Ammon's horn (tissue), 1 donor: ENCODE measurements around the gene CDH2.

Experiments
- DNase-seq: peaks from one replicate; pipeline ENCODE4 v3.0.0-alpha.2; 2016; ENCODE audit warnings: low spot score

Gene CDH2

DNA sequence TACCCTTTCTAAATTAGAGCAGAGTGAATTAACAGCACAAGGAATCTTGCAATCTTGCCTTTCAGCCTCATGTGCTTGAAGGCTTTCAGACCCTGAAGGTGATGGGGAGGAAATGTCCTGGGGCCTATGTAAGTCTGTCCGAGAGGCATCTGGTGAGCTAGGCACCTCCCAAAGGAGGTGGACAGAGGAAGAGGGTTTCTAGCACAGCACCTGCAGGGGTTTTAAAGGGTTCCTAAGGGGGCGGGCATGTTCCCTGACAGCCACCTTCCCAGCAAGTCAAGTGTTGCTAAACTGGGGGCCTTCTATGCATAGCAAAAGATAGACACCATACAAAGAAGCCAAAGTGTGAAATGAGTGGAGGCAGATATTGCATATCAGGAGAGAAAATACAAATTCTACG lies 88.5 kb downstream of the CDH2 start:
- DNase-seq, result no peak

- DNase-seq, result peak; percentile 69
These were observed 90.0 kb downstream of the CDH2 start for GRCh38 chr18:28086670-28087552.

- DNase-seq, result no peak
These were observed 95.4 kb downstream of the CDH2 start for GRCh38 chr18:28081516-28081915.

DNA sequence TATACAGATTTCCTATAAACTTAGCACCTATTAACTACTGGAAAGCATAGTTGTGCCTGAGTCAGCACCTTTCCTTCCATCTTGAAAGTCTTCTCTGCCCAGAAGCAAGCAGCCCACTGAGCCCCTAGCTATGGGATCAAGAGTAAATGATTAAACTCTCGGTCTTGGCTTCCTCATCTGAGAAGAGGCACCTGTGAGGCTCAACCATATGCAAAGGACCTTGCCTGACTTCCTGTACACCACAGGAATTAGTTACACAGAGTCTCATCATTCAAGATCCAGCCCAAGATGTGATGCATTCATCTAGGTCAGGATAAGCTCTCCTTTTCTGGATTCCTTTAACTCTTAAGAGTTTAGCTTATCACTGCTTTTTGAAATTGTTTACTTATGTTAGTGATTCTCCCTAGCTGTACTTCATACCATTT lies 96.0 kb downstream of the CDH2 start:
- no peak for DNase-seq

DNA sequence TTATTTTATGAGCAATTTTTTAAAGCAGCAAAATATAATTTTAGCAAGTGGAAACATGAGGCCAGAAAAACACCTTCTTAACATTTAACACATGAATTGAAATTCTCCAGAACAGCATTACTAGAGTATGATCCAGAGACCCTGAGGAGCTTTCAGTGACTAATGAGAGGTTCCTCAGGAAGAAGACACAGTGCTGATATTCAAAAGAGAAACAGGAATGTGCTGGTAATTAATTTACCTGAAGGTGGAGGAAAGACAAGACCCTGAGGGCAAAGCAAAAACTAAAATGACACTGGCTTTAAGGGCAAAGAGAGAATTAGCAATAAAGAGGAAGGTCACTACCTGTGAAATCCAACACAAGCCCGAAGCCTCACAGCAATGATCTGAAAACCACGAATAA lies 97.0 kb downstream of the CDH2 start:
- no peak for DNase-seq

GRCh38 chr18:28078849-28079248 lies 98.1 kb downstream of the CDH2 start:
- no peak for DNase-seq

DNA sequence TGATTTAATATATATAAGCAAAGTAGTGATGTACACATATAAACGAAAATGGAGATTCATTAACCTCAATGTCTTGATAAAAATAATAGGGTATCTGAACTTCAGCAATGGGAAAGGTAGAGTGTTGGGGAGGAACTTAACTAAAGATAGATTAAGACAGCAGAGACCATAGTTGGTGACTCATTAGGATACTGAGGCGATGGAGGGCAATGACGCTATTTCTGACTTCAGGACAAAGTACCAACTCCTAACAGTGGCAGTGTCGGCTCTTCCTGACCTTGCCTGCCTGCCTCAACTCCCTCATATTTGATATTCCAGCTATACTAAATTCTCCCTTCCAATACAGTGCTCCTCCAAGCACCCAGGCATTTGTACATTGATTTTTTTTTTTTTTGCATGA lies 98.6 kb downstream of the CDH2 start:
- DNase-seq, result no peak

DNA sequence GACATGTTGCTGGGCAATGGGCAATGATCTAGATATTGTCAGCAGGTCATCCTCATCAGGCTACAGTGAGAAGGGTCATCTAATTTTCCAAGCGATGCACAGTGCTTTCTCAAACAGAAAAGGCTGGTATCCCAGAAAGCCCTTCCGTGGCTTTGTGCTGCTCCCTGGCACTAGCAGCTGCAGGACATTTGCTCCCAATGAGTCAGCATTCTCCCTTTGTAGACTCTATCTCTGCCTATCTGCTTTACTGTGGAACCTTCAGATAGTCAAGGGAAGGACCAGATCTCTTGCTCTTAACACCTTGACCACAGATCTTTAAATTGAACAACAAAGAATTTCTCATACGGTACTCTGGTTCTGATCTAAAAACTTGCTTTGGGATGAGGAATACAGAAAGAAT lies 101.4 kb downstream of the CDH2 start:
- peak; percentile 36 for DNase-seq

DNA sequence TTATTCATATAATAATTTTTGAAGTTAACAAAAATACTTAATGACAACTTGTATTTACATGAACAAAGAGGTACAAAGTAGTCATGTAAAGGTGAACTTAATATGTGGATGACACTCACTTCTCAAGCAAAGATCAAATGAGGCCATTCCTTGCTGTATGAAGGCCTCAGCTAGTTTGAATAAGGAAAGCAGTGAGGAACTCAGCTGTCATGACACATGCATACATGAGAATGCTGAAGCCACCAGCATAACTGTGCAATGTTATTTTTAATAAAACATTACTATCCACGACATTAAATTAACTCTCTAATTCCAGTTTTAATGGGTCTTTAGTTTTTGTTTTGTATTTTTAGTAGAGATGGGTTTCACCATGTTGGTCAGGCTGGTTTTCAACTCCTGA lies 102.9 kb downstream of the CDH2 start:
- DNase-seq, result no peak

DNA sequence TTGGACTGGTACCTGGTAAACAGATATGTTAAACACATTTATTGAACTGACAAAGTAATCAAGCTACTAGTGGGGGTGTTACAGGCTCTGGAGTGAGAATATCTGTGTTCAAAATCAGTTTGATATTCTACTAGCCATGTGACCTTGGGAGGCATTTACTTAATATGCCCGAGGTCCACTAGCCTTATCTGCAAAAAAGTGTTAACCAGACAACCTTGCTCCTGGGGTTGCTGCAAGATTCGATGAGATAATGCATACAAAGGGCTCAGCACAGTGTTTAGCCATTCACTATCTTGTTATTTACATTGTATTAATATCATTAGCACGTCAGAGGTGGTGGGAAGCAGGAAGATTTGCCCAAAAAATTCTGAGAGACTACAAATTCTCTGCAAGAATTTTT lies 103.3 kb downstream of the CDH2 start:
- no peak for DNase-seq

DNA sequence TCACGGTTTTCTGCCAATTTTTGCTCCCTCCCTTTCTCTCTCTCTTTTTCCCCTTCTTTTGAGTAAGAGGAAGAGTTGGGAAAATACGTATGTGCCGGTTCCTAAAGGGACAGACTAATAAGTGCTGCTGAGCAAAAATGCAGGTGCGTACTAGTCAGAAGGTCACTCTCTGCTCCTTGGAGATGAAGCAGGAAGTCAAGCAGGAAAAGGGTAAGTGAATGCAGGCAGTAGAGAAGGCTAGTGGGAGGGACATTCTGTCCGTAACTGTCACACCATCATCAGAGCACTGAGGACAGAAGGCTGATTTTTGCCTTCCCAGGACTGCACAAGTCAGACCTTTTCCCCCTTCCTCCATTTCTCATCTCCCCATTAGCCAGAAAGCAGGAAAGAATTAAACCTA lies 105.7 kb downstream of the CDH2 start:
- DNase-seq, result no peak

DNA sequence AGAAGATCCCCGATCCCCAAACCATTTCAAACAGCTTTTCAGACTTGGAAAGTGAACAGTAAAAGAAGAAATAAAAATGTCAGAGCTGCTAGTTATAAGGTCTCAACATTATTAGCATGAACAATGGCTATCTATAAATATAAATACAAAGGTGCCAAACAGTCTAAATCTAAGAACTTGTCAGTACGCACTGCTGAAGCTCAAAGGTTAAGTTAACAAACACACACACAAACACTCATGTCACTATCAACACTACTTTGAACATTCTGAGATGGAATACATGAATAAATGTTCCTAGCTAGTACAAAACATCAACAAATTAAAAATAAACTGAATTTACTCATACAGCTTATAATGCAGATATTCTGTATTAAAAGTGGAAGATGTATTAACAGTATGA lies 108.7 kb downstream of the CDH2 start:
- DNase-seq, result no peak

DNA sequence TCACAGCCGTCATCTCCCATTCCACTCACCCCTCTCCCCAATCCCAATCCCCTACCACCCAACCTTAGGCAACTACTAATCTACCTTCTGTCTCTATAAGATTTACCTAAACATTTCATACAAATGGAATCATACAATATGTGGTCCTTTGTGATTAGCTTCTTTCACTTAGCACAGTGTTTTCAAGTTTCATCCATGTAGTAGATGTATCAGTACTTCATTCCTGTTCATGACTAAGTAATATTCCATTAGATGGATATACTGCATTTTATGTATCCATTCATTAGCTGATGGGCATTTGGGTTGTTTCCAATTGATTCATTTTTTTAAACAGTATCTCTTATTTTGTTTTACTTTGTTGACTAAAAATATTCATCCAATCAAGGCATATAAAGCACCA lies 109.6 kb downstream of the CDH2 start:
- DNase-seq, result no peak

DNA sequence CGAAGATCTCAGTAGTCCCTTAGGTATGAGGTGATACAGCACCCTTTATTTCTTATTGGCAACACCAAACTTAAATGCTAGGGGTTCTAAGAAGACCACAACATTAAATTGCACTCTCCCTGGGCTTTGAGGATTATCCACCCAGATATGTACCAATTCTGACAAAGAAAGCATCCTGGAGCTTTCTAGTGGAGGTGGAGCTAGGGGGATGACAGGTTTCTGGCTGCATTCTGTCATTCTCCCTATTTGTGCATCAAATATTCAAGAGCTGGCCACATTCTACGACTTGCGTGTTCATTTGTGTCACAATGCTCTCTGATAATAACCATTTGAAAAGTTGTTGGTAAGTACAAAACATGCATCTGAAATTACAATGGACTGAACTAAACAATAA lies 111.1 kb downstream of the CDH2 start:
- DNase-seq, result no peak

DNA sequence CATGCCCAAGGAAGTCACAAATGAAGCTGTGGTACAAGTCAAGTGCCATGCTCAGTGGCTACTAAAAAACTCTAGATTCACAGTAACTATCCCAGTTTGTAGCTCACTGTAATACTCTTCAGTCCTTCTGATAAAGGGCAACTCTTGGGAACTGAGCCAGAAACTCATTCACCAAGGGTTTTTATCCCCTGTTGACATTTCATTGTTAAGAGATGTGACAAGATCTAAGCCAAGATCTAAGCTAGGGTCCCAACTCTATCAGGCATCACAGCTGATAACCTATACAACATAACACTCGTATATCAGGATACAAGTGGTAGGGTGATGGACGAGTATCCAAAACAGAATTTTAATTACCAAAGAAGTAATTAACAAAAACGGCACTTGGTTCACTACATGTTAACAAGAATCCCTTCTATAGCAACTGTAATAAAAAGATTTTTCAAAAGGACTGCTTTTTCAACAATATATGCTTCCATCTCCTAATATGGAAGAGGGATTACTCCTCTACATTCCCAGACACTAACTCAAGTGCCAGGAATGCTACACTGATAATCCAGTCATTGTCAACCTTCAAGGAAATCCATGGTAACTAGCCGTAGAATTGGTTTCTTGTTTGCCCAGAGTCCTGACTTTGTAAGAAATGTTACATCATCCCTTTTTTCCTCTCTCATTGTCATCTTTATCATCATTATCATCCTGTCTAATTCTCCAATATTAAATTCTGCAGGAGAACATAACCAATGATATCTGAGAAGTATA lies 111.7 kb downstream of the CDH2 start:
- no peak for DNase-seq

DNA sequence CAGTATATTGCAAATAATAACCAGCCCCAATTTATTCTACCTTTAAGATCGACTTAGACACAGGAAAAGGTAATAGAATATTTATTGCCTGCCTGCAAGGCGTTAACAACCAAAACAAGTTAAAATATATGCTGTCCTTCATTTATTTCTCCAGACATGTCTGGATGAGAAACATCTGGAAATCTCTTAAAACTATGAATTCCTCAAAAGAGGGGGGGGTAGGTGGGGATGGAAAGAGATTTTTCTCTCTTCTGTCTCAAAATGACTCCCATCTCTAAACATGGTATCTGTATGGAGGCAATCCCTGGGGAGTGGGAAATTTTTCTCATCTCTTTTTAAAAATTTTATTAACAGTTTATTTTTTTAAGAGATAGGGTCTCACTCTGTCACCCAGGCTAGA lies 113.0 kb downstream of the CDH2 start:
- DNase-seq, result no peak

DNA sequence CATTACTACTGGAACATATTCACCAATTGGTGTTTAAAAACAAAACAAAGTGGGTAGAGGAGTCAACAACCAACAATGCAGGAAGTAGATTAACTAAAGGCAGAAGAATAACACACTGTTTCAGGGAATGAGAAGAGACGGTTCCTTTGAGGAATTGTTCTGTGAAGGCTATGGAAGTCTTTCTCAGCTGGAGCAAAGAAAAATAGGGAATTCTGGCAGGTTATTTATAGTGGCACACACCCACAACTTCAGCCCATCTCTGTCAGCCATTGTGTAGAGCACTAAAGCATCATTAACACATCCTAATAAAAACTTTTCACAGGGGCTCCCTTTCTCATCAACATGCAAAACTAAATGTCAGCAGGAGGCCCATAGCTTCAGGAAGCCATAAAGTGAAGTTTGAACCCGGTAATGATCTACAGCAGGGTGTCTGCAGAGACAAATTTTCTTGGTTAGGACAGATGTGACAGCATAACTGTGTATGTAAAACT lies 113.6 kb downstream of the CDH2 start:
- DNase-seq, result no peak

GRCh38 chr18:28062443-28062842 lies 114.5 kb downstream of the CDH2 start:
- no peak for DNase-seq

DNA sequence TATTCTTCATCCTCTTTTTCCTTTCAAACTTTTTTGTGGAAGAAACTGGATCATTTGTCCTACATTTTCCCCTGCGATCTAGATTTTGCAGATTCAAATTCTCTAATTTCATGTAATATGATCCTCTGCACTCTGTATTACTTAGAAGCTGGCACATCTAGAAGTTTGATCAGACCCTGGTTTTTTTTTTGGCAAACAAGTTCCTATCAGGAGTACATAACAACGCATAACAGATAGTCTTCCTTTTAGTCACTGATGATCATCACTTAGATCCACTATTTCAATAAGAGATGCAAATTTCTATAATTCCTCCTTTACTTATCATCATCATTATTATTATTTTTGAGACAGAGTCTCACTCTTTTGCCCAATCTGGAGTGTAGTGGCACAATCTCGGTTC lies 117.1 kb downstream of the CDH2 start:
- no peak for DNase-seq

GRCh38 chr18:28050545-28050944 lies 126.4 kb downstream of the CDH2 start:
- no peak for DNase-seq

DNA sequence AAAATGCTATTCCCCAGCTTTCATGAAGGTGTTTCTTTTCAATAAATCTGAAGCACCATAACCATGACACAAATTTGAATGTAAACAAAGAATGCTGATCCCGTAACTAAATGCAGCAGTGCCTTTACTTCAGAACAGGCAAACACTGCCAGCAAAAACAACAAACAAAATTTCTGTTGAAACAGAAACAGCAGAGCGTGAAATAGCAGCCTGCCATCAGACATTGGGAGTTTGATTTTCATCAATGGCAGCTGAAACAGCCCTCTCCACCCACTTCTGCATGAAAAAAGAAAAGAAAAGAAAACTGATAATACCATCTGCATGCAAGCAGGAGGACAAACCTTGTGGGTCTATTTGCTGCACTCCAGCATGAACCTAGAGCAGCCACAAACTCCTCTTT lies 128.3 kb downstream of the CDH2 start:
- DNase-seq, result peak; percentile 23

- no peak for DNase-seq
These were observed 131.1 kb downstream of the CDH2 start for GRCh38 chr18:28045880-28046279.

- DNase-seq, result peak; percentile 28
These were observed 131.6 kb downstream of the CDH2 start for GRCh38 chr18:28045176-28045810.
